Calu3 (cell line): ENCODE data around the gene PHF8. TPM values are rescaled to one million over a fixed set of nuclear protein-coding genes. Genes with fewer than 3 reads are reported as not detected.

Source experiments
- BruUV-seq: library from RNA; stranded (reverse); fragments of 400-500 nt; replicated peaks from 2 replicates; lab custom pipeline; 2021; lab: Mats Ljungman, UMichigan
- CTCF ChIA-PET: fragments of 300-600 bp; sonication (Branson Sonifier 250); formaldehyde crosslinking; loops from one replicate; lab custom pipeline; 2022; ENCODE audit warnings: antibody characterized with exemption; lab: Charles Lee
- DNase-seq: peaks from one replicate; pipeline ENCODE4 v3.0.0; 2022
- H3K27ac Mint-ChIP-seq: one replicate; pipeline ENCODE4 v1.8.0; 2022; ENCODE audit warnings: mixed read lengths; ENCODE audit not compliant: unreplicated experiment
- H3K27me3 Mint-ChIP-seq: one replicate; pipeline ENCODE4 v1.8.0; 2022; ENCODE audit warnings: mixed read lengths; ENCODE audit not compliant: unreplicated experiment
- H3K36me3 Mint-ChIP-seq: one replicate; pipeline ENCODE4 v1.8.0; 2022; ENCODE audit warnings: mild to moderate bottlenecking, moderate library complexity, mixed read lengths; ENCODE audit not compliant: insufficient read depth, unreplicated experiment
- H3K4me1 Mint-ChIP-seq: one replicate; pipeline ENCODE4 v1.8.0; 2022; ENCODE audit warnings: mild to moderate bottlenecking, low read depth, mixed read lengths; ENCODE audit not compliant: unreplicated experiment
- H3K4me3 Mint-ChIP-seq: one replicate; pipeline ENCODE4 v1.8.0; 2022; ENCODE audit warnings: mild to moderate bottlenecking, low read depth, moderate library complexity, mixed read lengths; ENCODE audit not compliant: unreplicated experiment
- H3K9me3 Mint-ChIP-seq: one replicate; pipeline ENCODE4 v1.8.0; 2022; ENCODE audit warnings: low read depth, mixed read lengths; ENCODE audit not compliant: unreplicated experiment
- intact Hi-C: fragments of 100-400 bp; cut with micrococcal nuclease; formaldehyde crosslinking; loops from one replicate; pipeline ENCODE4 v1.10.0; 2022; ENCODE audit not compliant: unreplicated experiment
- total RNA-seq: library from RNA; stranded (reverse); gene quantifications from 2 replicates; pipeline ENCODE4 v1.2.3, GENCODE V29; 2022
- TF ChIP-seq, protein P1 (sequence below): fragments of 200-600 bp; IDR thresholded peaks from one replicate; pipeline ENCODE4 v1.8.0; 2022; ENCODE audit warnings: antibody characterized with exemption; ENCODE audit not compliant: unreplicated experiment

Gene PHF8
- total RNA-seq, 1 experiment from 2014 or later: 32.3 TPM

DNA sequence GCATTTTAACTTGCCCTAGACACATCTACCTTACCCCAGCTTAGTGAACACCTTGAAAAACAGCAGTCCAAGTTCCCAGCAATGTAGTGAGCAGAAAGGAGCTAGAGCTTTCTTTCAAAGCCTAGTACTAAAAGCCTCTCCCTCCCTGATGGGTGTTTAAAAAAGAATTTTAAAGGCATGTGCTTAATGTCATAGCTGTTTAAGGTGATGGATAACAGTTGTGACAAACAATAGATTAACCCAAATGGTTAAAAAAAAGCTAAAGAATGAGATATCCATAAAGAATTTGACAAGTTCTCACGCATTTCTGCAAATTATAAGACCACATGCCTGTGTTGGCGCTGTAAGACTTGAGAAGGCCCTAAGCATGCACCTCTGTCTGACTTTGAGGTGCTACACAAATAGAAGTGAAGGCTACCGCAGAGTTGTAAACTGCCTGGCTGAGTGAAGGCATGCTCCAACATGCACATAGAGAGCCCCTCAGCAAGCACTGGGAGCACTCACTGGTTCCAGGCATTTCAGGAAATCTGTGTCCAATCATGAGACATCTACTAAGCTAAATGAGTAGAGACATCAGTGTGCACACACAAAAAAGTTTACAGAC lies 94.0 kb downstream of the PHF8 start:
- Mint-ChIP-seq H3K27ac (no peak overlapping the region), H3K36me3 (peaks cover 13% of the 10 kb centered on the region)

DNA sequence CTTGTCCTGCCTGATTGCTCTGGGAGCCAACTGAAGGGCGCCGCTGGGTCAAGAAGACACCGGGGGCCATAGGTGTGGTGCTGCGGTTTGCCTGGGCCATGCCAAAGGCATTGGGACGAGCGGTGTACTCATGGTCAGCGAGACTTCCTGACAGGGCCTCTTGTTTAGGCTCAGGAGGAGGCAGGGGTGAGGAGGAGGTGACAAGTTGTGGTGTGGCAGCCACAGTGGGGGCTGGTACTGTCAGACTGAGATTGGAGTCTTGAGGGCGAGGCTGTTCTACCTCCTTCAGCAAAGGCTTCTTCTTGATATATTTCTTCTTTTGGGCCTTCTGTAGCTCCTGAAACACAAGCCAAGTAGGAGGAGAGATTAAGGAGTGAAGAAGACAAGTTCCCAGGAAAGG lies 104.1 kb downstream of the PHF8 start:
- Mint-ChIP-seq H3K27me3 (no peaks in the 10 kb centered on the region), H3K4me3 (no peak overlapping the region), H3K4me1 (no peaks in the 10 kb centered on the region), H3K36me3 (no peaks in the 10 kb centered on the region), H3K9me3 (no peaks in the 10 kb centered on the region), H3K27ac (no peak overlapping the region)
- CTCF ChIA-PET: no interaction called here
- DNase-seq: no peak
- TF ChIP-seq, protein P1, sequence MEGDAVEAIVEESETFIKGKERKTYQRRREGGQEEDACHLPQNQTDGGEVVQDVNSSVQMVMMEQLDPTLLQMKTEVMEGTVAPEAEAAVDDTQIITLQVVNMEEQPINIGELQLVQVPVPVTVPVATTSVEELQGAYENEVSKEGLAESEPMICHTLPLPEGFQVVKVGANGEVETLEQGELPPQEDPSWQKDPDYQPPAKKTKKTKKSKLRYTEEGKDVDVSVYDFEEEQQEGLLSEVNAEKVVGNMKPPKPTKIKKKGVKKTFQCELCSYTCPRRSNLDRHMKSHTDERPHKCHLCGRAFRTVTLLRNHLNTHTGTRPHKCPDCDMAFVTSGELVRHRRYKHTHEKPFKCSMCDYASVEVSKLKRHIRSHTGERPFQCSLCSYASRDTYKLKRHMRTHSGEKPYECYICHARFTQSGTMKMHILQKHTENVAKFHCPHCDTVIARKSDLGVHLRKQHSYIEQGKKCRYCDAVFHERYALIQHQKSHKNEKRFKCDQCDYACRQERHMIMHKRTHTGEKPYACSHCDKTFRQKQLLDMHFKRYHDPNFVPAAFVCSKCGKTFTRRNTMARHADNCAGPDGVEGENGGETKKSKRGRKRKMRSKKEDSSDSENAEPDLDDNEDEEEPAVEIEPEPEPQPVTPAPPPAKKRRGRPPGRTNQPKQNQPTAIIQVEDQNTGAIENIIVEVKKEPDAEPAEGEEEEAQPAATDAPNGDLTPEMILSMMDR: no peak
- BruUV-seq: no TSS peak
- intact Hi-C loops: no loop called here

More for the DNA sequence above, 94.0 kb downstream of the PHF8 start:
- intact Hi-C loops: no loop called here
- Mint-ChIP-seq H3K27me3 (no peaks in the 10 kb centered on the region), H3K4me3 (no peak overlapping the region), H3K4me1 (no peaks in the 10 kb centered on the region), H3K9me3 (no peaks in the 10 kb centered on the region)
- CTCF ChIA-PET: no interaction called here
- no TSS peak for BruUV-seq
- no peak for DNase-seq
- TF ChIP-seq, protein P1: no peak

- Mint-ChIP-seq H3K9me3 (no peaks in the 10 kb centered on the region), H3K27ac (no peak overlapping the region), H3K4me1 (no peaks in the 10 kb centered on the region), H3K27me3 (no peaks in the 10 kb centered on the region), H3K4me3 (no peak overlapping the region), H3K36me3 (no peaks in the 10 kb centered on the region)
- intact Hi-C loops: no loop called here
- CTCF ChIA-PET: no interaction called here
- no peak for DNase-seq
- TF ChIP-seq, protein P1: no peak
- BruUV-seq: no TSS peak
These were observed 105.1 kb downstream of the PHF8 start for GRCh38 chrX:53939127-53939526.

- TF ChIP-seq, protein P1: no peak
- Mint-ChIP-seq H3K36me3 (no peaks in the 10 kb centered on the region), H3K9me3 (no peaks in the 10 kb centered on the region), H3K4me3 (no peak overlapping the region), H3K4me1 (no peaks in the 10 kb centered on the region), H3K27ac (peak overlapping the region; percentile 6), H3K27me3 (no peaks in the 10 kb centered on the region)
- no TSS peak for BruUV-seq
- no peak for DNase-seq
- CTCF ChIA-PET: no interaction called here
- intact Hi-C loops: no loop called here
These were observed 113.5 kb downstream of the PHF8 start for GRCh38 chrX:53930515-53931380.
